Measurements from ENCODE around the gene NRXN3.
"Not testable (repeated sequence)": the region's sequence is repeated elsewhere in the genome, so short reads cannot be mapped to it uniquely, and the experiment has no call there.

NRXN3 gene

GRCh38 chr14:78486081-78486480 is 315.9 kb downstream of the NRXN3 start:
- DNase-seq (ENCODE audit: low read depth in 2 of 2): no peak

- DNase-seq (ENCODE audit: low read depth in 2 of 2): no peak
Measured at GRCh38 chr14:78486621-78487020, 316.4 kb downstream of the NRXN3 start.

- not testable (repeated sequence) for DNase-seq (ENCODE audit: low read depth in 2 of 2)
Measured at GRCh38 chr14:78487573-78487972, 317.4 kb downstream of the NRXN3 start.

DNA sequence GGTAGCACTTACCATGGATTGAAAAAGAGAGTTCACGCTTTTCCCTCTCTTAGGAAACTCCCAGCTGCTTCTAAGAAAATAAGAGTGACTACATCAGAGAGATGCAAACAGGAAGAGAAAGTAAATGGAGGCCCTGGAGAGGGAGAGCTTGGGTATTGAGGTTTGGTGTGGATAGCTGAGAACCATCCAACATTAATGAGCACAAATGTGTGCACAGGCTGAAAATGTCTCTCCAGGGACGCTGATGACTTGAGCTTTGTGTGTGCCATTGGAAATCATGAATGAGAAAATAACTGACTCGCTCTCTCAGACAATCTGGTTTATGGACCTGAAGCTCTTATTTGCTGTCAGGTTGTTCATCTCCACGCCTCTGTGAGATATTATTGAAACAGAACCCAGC is 318.8 kb downstream of the NRXN3 start:
- DNase-seq (ENCODE audit: low read depth in 2 of 2): no peak

DNA sequence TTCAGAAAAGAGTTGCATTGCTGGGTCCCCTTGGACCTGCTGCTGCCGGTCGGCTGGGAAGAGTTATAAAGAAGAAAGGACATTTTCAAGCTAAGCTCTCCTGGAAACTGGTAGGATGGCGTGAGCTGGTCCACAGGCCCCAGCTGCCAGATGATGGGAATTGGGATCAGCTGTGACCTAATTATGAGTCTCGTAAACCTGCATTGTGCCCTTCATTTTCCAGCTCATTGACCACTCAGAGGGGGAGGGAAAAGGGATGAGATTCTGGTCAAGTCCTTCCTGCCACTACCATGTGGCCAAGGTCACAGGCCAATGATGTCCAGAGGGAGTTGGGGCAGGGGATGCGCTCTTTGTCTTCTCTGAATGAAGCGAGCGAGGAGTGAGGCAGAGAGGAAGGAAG is 320.9 kb downstream of the NRXN3 start:
- no peak for DNase-seq (ENCODE audit: low read depth in 2 of 2)

DNA sequence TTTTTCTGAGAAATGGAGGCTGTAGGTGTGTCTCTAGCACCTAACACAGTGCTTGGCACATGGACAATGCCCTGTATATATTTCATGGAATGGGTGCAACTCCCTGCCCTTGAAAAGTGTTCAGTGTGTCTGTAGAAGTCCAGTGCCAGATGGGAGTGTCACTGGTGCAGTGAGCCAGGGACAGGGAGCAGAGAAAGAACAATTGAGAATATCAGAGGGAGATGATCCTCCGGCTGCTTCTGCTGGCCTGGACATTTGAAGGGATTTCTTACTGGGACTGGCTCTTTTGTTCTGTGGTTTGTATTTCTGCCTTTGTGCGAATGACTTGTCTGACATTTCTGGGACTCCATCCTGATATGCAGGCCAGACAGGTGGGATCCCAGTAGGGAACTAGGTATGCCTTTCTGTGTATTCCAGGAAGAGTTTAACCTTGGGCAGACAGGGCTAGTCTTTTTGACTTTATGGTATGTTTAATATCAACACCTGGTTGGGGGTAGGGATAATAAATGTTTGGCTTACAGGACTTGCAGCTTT is 328.0 kb downstream of the NRXN3 start:
- DNase-seq (ENCODE audit: low read depth in 2 of 2): no peak

DNA sequence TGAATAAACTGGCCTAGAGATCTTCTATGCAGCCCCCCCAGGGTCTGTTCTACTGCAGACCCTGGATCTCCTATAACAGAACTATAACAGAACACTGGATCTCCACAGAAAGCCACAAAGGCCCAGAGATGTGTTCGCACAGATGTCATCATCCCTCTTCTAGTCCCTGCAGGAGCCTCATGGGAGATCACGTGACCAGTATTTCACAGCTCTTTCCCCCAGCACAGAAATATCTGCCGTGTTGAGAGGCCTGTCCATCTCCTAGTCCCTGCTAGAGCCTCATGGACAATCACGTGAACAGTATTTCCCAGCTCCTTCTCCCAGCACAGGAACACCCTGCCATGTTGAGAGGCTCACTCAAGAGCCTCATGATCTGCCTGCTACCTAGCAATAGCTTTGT is 331.7 kb downstream of the NRXN3 start:
- no peak for DNase-seq (ENCODE audit: low read depth in 2 of 2)

GRCh38 chr14:78508023-78508422 is 337.9 kb downstream of the NRXN3 start:
- no peak for DNase-seq (ENCODE audit: low read depth in 2 of 2)

GRCh38 chr14:78509516-78509915 is 339.3 kb downstream of the NRXN3 start:
- no peak for DNase-seq (ENCODE audit: low read depth in 2 of 2)

DNA sequence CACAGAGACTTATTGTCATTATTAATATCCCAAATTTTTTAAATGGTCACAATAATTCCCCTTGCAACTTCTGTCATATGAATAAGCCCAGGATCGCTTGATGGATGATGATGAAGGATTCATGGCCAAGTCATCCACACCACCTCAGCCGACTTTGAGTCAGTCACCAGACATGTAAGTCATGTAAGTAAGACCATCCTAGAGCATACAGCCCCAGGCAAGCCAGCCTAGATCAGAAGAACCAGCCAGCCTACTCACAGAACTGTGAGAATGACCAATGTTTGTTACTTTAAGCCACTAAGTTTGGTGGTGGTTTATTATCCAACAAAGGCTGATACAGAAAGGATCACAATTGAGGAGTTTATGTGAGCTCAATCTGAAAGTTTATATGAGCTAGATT is 341.8 kb downstream of the NRXN3 start:
- no peak for DNase-seq (ENCODE audit: low read depth in 2 of 2)

DNA sequence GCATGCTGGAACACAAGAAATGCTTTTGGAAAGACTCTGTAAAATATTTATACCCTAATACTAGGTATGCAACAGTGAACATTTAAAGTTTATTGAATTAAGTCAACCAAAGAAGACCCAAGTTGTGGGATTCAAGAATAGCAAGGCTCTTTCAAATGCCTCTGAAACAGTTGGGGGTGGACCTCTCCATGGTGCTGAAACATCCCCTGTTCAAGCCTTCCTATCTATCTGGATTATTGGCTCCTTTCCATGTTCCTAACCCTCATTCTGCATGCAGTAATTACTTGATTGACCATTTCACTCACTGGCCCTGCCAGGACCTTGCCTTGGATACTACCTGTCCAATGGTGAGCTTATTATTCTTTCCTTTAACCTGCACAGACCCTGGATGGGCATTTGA is 349.7 kb downstream of the NRXN3 start:
- DNase-seq (ENCODE audit: low read depth in 2 of 2): no peak

DNA sequence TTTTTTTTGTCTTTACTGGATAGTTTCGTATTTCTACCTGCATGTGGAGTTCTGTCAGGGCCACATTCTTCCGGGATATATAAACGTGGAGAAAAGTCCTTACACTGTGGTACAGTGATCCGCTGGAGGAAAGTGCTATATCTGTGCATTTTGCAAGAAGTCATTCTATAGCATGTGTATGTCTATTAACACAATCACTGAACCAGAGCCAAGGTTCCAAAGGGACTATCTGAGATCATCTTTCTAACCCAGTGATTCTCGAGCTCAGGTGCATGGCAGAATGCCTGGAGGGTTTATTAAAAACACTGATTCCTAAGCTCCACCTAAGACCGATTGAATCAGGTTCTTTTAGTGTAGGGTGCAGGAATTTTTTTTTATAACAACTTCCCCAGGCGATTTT is 354.0 kb downstream of the NRXN3 start:
- DNase-seq (ENCODE audit: low read depth in 2 of 2): no peak

GRCh38 chr14:78524766-78525165 is 354.6 kb downstream of the NRXN3 start:
- DNase-seq (ENCODE audit: low read depth in 2 of 2): no peak

- DNase-seq (ENCODE audit: low read depth in 2 of 2): no peak
Measured at GRCh38 chr14:78530078-78530477, 359.9 kb downstream of the NRXN3 start.

DNA sequence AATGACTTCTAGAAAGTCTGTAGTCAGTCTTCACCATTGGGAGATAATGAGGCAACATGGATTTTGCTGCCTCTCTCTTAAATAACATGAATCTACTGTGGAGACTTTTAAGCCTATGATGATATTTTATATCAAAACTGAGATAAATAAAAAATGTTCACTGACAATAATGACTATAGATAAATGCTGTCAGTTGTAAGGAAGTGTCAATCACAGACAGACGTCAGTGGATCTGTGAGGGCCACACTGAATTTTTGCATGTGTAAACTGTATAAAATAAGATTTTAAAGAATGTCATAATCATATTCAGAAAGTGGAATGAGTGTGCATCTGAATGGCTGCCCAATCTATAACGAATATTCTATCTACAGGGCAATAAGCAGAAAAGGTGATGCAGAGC is 364.0 kb downstream of the NRXN3 start:
- no peak for DNase-seq (ENCODE audit: low read depth in 2 of 2)

DNA sequence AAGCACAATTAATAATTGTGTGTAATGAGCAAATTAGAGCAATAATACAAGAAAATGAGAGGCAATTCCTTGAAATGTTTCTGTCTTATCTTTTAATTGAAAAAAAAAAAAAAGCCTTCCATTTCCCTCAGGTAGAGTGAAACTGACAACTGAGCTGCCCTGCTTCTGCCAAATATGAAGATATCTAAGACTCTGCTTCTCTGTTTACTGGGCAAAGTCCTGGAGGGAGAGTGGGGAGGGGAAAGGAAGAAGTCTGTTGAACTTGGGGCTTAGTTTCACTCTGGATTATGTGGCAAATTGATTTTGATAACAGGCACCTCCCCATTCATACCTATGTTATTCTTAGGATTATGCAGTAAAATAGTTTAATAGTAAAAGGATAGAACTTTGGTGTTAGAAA is 364.9 kb downstream of the NRXN3 start:
- DNase-seq (ENCODE audit: low read depth in 2 of 2): no peak

DNA sequence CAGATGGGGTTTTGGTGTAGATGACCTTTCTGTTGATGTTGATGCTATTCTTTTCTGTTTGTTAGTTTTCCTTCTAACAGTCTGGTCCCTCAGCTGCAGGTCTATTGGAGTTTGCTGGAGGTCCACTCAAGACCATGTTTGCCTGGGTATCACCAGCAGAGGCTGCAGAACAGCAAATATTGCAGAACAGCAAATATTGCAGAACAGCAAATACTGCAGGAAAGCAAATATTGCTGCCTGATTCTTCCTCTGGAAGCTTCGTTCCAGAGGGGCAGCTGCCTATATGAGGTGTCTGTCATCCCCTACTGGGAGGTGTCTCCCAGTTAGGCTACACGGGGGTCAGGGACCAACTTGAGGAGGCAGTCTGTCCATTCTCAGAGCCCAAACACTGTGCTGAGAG is 371.6 kb downstream of the NRXN3 start:
- not testable (repeated sequence) for DNase-seq (ENCODE audit: low read depth in 2 of 2)

GRCh38 chr14:78543433-78543832 is 373.3 kb downstream of the NRXN3 start:
- no peak for DNase-seq (ENCODE audit: low read depth in 2 of 2)

DNA sequence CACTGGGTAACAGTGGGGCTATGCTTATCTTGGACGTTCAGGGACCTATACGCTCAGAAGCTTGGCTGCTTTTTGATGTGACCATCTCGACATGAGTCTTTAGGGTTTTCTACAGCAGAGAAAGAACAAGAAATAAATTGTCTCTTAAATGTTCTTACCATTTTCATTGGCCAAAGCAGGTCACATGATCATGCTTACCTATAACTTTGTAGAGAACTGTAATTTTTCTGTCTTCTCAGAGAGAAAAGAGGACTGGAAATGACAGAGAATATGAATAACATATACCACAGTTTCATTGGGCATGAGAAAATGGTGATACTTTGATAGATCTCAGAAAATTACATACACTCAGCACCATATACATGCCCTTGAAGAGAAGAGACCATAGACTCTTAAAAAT is 390.9 kb downstream of the NRXN3 start:
- no peak for DNase-seq (ENCODE audit: low read depth in 2 of 2)

DNA sequence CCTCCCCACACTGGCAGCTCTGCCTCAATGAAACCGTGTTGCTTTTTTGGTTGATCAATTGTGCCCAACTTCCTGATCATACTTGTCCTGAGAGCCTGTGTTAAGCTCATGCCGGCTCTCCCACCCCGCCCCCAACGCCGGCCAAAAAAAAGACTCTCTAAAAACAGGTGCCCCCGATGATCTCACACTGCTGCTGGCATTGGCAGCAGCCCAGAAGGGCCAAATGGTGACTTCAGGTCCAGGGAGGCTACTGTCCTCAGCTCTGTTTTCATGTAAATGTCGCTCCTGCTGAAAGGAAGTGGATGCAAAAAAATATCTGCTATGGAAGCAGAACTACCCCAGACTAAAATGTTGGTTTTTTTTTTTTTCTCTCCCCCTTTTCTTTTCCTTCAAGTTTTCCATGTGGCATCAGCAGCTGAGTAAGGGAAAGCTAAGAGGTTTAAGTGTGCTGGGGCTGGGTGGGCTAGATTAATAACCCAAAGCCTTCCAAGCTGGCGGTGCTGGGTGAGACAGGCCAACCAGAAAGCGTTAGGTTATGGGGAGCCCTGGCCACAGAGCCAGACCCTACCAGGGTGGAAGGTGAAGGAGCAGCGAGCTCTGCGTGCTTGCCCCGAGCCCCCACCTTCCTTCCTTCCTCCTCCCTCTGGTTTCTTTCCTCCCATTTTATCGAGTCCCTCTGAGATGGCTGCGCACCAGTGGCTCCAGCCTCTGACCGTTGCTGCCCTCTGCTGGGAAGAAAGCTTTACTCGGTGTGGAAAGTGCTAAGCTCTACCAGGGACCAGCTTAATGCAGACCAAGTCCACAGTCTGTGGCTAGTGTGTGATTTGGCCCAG is 396.1 kb downstream of the NRXN3 start:
- peak in 1 of 2 donors; percentile 17 for DNase-seq (ENCODE audit: low read depth in 2 of 2)

DNA sequence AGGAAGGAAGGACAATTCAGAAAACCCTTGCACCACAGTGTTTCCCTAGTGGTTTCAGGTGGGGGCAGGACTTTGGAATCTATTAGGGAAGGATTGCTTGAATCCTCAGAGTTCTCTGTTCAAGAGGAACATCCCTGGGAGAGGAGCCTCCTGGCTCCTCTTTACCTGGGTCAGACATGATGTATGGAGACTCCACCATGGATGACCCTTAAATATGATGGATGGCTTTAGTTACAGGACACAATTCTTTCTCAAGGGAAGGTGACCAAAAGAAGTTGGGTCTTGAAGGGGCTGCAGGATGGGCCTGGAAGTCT is 396.6 kb downstream of the NRXN3 start:
- DNase-seq (ENCODE audit: low read depth in 2 of 2): no peak

GRCh38 chr14:78567343-78567742 is 397.2 kb downstream of the NRXN3 start:
- no peak for DNase-seq (ENCODE audit: low read depth in 2 of 2)

- DNase-seq (ENCODE audit: low read depth in 2 of 2): not testable (repeated sequence)
Measured at GRCh38 chr14:78573736-78574135, 403.6 kb downstream of the NRXN3 start.

Measured in stimulated activated CD8-positive, alpha-beta memory T cell treated with anti-CD3 and anti-CD28 coated beads, Interleukin-15, amount 100 ng/mL, for 4 hours (primary cell).